GM10248 (cell line): ENCODE measurements around the gene UBAP2.

Experiments used
- CTCF ChIA-PET: fragments of 300-600 bp; sonication (Branson Sonifier 250); formaldehyde crosslinking; extraction: SDS; loops from one replicate; lab custom pipeline; 2021; ENCODE audit warnings: antibody characterized with exemption; lab: Yijun Ruan, JAX
- POLR2A ChIA-PET: fragments of 350-650 bp; sonication (Branson Sonifier 250); formaldehyde crosslinking; extraction: SDS; loops from one replicate; lab custom pipeline; 2020; ENCODE audit warnings: antibody characterized with exemption; lab: Yijun Ruan, JAX
- DNase-seq: peaks from one replicate; pipeline ENCODE4 v3.0.0; 2012; ENCODE audit errors: extremely low spot score
- CTCF ChIP-seq: IDR thresholded peaks from 2 replicates; pipeline ENCODE4 v1.5.1; 2012; ENCODE audit warnings: mild to moderate bottlenecking, low read depth; ENCODE audit errors: extremely low read depth, missing control alignments, control extremely low read depth

UBAP2 gene

DNA sequence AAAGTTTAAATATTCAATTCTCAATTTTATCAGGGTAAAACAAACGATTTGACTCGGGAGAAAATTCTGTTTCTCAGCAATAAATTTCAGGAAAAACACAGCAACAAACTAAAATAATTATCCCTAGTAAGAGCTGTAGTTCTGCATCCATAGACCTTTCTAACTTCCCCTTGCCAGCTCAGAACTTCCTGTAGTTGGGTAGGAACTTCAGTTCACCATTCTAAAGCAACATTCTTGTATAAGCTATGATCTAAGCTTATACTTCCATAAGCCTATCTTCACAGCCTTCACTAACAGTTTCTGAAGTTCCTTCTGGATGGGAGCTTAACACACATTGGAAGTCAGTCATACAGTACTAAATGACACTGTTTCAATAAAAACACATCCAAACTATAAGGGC is 96.6 kb downstream of the UBAP2 start:
- ChIA-PET POLR2A (no interaction called here), CTCF (interaction anchor here (0.9 to 1.0 kb wide), 2 partner anchors 9 to 11 kb away, joined by 3 to 4 read pairs; no protein-coding TSS in a partner anchor)

GRCh38 chr9:33950371-33950770 is 98.3 kb downstream of the UBAP2 start:
- POLR2A ChIA-PET, result no interaction called here
- no peak for TF ChIP-seq CTCF
- no peak for DNase-seq
- CTCF ChIA-PET, result interaction anchor here (1.5 kb wide), 1 partner anchor 16 kb away, joined by 4 read pairs; no protein-coding TSS in a partner anchor

More for the DNA sequence above, 96.6 kb downstream of the UBAP2 start:
- TF ChIP-seq CTCF, result no peak
- no peak for DNase-seq

DNA sequence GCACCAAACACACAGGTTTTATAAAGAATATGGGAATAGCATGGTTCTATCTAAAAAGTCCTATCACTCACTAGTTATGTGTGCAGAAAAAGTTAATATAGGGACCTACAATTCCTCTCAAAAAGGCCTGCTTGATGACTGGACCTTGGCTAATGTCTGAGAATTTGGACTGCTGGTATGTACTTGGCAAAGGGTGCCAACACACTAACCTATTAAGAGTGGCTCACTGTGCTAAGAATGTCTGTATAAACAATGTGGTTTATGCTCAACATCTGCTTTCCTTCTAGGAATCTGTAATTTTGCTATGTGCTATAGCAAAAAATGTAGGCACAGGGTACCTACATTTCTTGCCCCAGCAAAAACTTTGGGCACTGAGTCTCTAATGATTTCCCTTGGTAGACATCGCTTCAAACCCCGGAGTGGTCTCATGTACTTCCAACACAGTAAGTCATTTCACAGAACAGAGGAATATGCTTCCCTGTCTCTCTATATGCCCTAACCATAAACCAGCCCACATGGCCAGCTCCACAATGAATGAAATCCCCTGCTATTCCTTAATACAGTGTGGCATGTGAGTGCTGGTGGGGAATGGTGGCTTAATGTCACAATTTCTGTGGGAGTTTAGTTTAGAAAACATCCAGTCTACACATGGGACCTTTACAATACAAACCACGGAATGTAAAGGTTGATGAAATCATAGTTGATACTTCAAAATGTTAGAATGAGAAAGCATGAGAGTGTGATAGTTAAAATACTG is 101.7 kb downstream of the UBAP2 start:
- DNase-seq, result no peak
- no peak for TF ChIP-seq CTCF
- CTCF ChIA-PET, result no interaction called here
- POLR2A ChIA-PET, result no interaction called here

DNA sequence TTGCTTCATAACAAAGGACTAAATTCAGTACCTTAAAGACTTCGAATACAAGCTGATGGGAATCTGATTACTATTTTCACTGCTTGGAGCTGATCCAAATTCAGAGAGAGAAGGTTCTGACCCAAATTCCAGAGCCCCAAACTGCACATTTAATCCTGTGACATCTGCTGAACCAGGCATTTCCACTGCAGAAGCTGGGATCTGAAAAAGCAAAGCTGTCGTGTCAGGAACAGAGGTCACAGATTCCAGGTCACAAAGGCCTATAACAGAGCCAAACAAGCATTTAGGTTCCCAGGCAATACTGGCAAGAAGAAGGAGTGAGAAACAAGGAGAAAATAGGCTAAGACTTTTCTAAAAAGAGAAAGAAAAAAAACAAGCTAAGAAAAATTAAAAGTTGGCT is 105.3 kb downstream of the UBAP2 start:
- ChIA-PET POLR2A (no interaction called here), CTCF (interaction anchor here (1.0 to 1.6 kb wide), 3 partner anchors 9 to 20 kb away, joined by 4 to 7 read pairs (median 4); no protein-coding TSS in a partner anchor)
- DNase-seq, result no peak
- TF ChIP-seq CTCF, result no peak

GRCh38 chr9:33942471-33943083 is 106.1 kb downstream of the UBAP2 start:
- ChIA-PET CTCF (interaction anchor here (1.6 kb wide), 1 partner anchor 9 kb away, joined by 4 read pairs; no protein-coding TSS in a partner anchor), POLR2A (no interaction called here)
- DNase-seq, result no peak
- no peak for TF ChIP-seq CTCF

DNA sequence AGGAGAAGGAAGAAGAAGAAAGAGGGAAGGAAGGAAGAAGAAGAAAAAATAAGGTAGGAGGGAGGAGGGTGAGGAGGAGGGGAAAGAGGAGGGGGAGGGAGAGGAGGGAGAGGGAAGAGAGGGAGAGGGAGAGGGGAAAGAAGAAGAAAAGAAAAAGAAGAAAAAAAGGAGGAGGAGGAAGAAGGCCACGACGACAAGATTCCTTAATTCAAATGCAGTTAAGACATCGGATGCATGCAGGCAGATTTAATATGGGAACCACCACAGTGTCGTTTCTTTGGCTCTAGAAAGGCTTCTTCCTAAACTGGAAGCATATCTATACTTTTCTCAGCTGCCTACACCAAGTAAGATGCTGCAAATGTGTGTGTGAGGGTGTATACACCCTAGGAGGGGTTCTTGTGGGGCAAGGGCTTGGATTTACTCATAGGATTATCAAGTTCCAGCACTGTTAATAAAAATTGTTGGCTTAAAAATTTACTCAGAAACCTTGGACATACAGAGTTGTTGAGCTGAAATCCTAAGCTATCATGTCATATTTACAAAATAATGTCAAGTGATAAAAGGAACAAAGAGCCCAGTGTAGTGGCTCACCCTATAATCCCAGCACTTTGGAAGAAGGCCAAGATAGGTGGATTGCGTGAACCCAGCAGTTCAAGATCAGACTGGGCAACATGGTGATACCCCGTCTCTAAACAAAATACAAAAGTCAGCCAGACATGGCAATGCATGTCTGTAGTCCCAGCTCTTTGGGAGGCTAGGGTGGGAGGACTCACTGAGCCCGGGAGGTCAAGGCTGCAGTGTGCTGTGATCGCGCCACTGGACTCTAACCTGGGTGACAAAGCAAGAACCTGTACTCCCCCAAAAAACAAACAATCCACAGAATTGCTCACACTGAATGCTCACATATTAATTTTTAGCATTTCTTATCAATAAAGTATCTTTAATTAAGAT is 108.5 kb downstream of the UBAP2 start:
- CTCF ChIA-PET, result interaction anchor here (0.8 kb wide), 1 partner anchor 72 kb away, joined by 3 read pairs; no protein-coding TSS in a partner anchor
- POLR2A ChIA-PET, result no interaction called here
- no peak for TF ChIP-seq CTCF
- DNase-seq, result no peak
